ENCODE results near the gene PSMD11. TPM values are rescaled to one million over a fixed set of nuclear protein-coding genes. Genes with fewer than 3 reads are reported as not detected.
A peak's percentile ranks its signal among the peaks of the same experiment; 100 is the strongest.

The PSMD11 gene
- total and polyA plus RNA-seq, 2 of the 8 experiments (the other 6 are each of a cell fraction or from before 2014, with no cell fraction given) = 68.4 to 171 TPM

GRCh38 chr17:32490101-32490482 is 45.8 kb downstream of the PSMD11 start:
- DNase-seq (ENCODE audit: low read depth in 1 of 2, low spot score in 2 of 2) (no peak), FAIRE-seq (no peak)
- H3K79me2 ChIP-seq (ENCODE audit: control insufficient read depth in 1 of 2, insufficient read depth in 2 of 2, low read length in 2 of 2) = peaks cover 0 to 27% of the 10 kb centered on the region in 2 experiments; a peak in 2 of 4 replicates
- H3K9me3 ChIP-seq (ENCODE audit: insufficient read depth in 2 of 2, low read depth in 1 of 2, low read length in 1 of 2) = no peaks in the 10 kb centered on the region
- WGBS, 2 experiments (ENCODE audit: extremely low coverage in 1 of 2, insufficient coverage in 1 of 2, insufficient read length in 1 of 2, insufficient replicate concordance in 2 of 2, low coverage in 1 of 2, low lambda C conversion rate in 2 of 2, missing lambda C conversion rate in 1 of 2) = 83% methylated on average over 16 of the region's 16 CpGs; no CpG with 5 or more reads in 1 of the 2 experiments
- 0 out of 4 replicates have a peak overlapping the region, but pooled peaks of 1 of the 2 experiments have one; percentile 5 for H3K4me2 ChIP-seq (ENCODE audit: insufficient read depth in 1 of 2, low read depth in 2 of 2, low read length in 2 of 2)
- no peak overlapping the region for H4K5ac ChIP-seq (ENCODE audit: insufficient read length, low read depth, low read length)
- H3K18ac ChIP-seq (ENCODE audit: extremely low read depth, low read length) = no peak overlapping the region
- H2BK15ac ChIP-seq (ENCODE audit: low read length) = no peak overlapping the region
- no peak overlapping the region for H3K23ac ChIP-seq (ENCODE audit: insufficient read length)
- no peak overlapping the region for H3K4ac ChIP-seq (replicated peaks; ENCODE audit: insufficient read length, low read depth, low read length)
- H3K23me2 ChIP-seq (ENCODE audit: low read depth, low read length) = peaks cover 8% of the 10 kb centered on the region
- H2BK120ac ChIP-seq (replicated peaks; ENCODE audit: low read depth, low read length) = no peak overlapping the region
- H3K56ac ChIP-seq (replicated peaks; ENCODE audit: insufficient read length, low read depth, low read length) = no peak overlapping the region
- no peak overlapping the region; a peak in 1 of 7 replicates for H3K9ac ChIP-seq (replicated peaks in 1 of 4; ENCODE audit: extremely low read depth in 1 of 4, low read depth in 3 of 4, low read length in 3 of 4)
- 0 out of 2 replicates have a peak overlapping the region, but pooled peaks have one; percentile 48 for H2BK20ac ChIP-seq (ENCODE audit: low read length)
- ChIA-PET POLR2A (ENCODE audit: partially characterized antibody) (interaction anchor here (5.4 kb wide), 1 partner anchor 29 kb away, joined by 35 read pairs; no protein-coding TSS in a partner anchor), CTCF (ENCODE audit: partially characterized antibody) (interaction anchor here (1.4 kb wide), 2 partner anchors 41 to 43 kb away, joined by 3 to 4 read pairs; no protein-coding TSS in a partner anchor)
- H3K36me3 ChIP-seq (ENCODE audit: control insufficient read depth in 2 of 4, insufficient read depth in 4 of 4, low read length in 3 of 4) = peaks cover 0 to 13% (median 4%) of the 10 kb centered on the region in 4 experiments; a peak in 3 of 8 replicates
- no peak overlapping the region for H3K27ac ChIP-seq (ENCODE audit: low read depth, low read length)
- no peak overlapping the region for H2BK5ac ChIP-seq (ENCODE audit: low read depth, low read length)
- no peak overlapping the region for H4K8ac ChIP-seq (ENCODE audit: extremely low read depth, insufficient read depth, low read length)
- no peak overlapping the region for H2AFZ ChIP-seq (ENCODE audit: low read length)
- H4K20me1 ChIP-seq (replicated peaks in 1 of 2; ENCODE audit: control insufficient read depth in 1 of 2, insufficient read depth in 2 of 2, low read length in 2 of 2) = peaks cover 3 to 13% of the 10 kb centered on the region in 2 experiments
- no peak for TF ChIP-seq ZNF274 (IDR thresholded peaks at IDR 0.05; ENCODE audit: borderline replicate concordance, extremely low read depth, low read length)
- peak; percentile 48; the same call in 1 of the 2 replicates for TF ChIP-seq POLR2AphosphoS5 (IDR thresholded peaks at IDR 0.05; ENCODE audit: low read depth, low read length)
- TF ChIP-seq HDAC6 (IDR thresholded peaks at IDR 0.05; ENCODE audit: low read depth, low read length) = no peak
- H3K14ac ChIP-seq (ENCODE audit: insufficient read length) = no peak overlapping the region
- no peak overlapping the region for H3K4me3 ChIP-seq (ENCODE audit: extremely low read depth in 1 of 4, insufficient read depth in 2 of 4, low read depth in 3 of 4, low read length in 4 of 4)
- peaks cover 0 to 34% (median 16%) of the 10 kb centered on the region in 4 experiments; a peak in 6 of 7 replicates for H3K4me1 ChIP-seq (replicated peaks in 1 of 4; ENCODE audit: control insufficient read depth in 3 of 4, insufficient read depth in 4 of 4, low read length in 3 of 4)
- H3K79me1 ChIP-seq (ENCODE audit: low read depth, low read length) = peaks cover 12% of the 10 kb centered on the region
- no peaks in the 10 kb centered on the region; a peak in 2 of 7 replicates for H3K27me3 ChIP-seq (replicated peaks in 1 of 4; ENCODE audit: control insufficient read depth in 3 of 4, extremely low read depth in 1 of 4, insufficient read depth in 3 of 4, low read length in 3 of 4)
- H2BK12ac ChIP-seq (ENCODE audit: low read depth, low read length) = no peak overlapping the region
- no peak overlapping the region for H2AK5ac ChIP-seq (ENCODE audit: low read depth, low read length)
- H4K91ac ChIP-seq (replicated peaks; ENCODE audit: insufficient read length, low read length) = no peak overlapping the region
